GM23248 (cell line): ENCODE data around the gene MRPS2. TPM values are rescaled to one million over a fixed set of nuclear protein-coding genes. Genes with fewer than 3 reads are reported as not detected.

Source experiments
- DNase-seq: peaks from one replicate; pipeline ENCODE4 v3.0.0-alpha.2; 2015
- H2AFZ ChIP-seq: fragments of 200-600 bp; sonication (generic); 2 replicates; pipeline ENCODE4 v1.6.1; 2016; ENCODE audit warnings: antibody characterized with exemption
- H3F3A ChIP-seq: fragments of 200-600 bp; sonication (generic); 2 replicates; pipeline ENCODE4 v1.6.1; 2016; ENCODE audit warnings: mild to moderate bottlenecking, antibody characterized with exemption, mixed run types; ENCODE audit not compliant: insufficient read depth
- H3K27ac ChIP-seq: fragments of 200-600 bp; sonication (generic); 2 replicates; pipeline ENCODE4 v1.5.1; 2016; ENCODE audit warnings: mild to moderate bottlenecking
- H3K27me3 ChIP-seq: fragments of 200-600 bp; sonication (generic); replicated peaks from 2 replicates; pipeline ENCODE4 v1.6.1; 2016; ENCODE audit warnings: mild to moderate bottlenecking; ENCODE audit not compliant: insufficient read depth
- H3K36me3 ChIP-seq: fragments of 200-600 bp; sonication (generic); 2 replicates; pipeline ENCODE4 v1.6.1; 2016; ENCODE audit warnings: low read depth, mild to moderate bottlenecking
- H3K4me1 ChIP-seq: fragments of 200-600 bp; sonication (generic); 2 replicates; pipeline ENCODE4 v1.6.1; 2016; ENCODE audit warnings: mild to moderate bottlenecking; ENCODE audit not compliant: insufficient read depth
- H3K4me2 ChIP-seq: fragments of 200-600 bp; sonication (generic); one replicate; pipeline ENCODE4 v1.6.1; 2016; ENCODE audit warnings: mild to moderate bottlenecking; ENCODE audit not compliant: unreplicated experiment
- H3K4me3 ChIP-seq: fragments of 200-600 bp; sonication (generic); 2 replicates; pipeline ENCODE4 v1.5.1; 2016; ENCODE audit warnings: mild to moderate bottlenecking
- H3K79me2 ChIP-seq: fragments of 200-600 bp; sonication (generic); 2 replicates; pipeline ENCODE4 v1.6.1; 2016; ENCODE audit warnings: mild to moderate bottlenecking; ENCODE audit not compliant: insufficient read depth
- H3K9ac ChIP-seq: fragments of 200-600 bp; sonication (generic); 2 replicates; pipeline ENCODE4 v1.6.1; 2016; ENCODE audit warnings: mild to moderate bottlenecking
- H3K9me2 ChIP-seq: fragments of 200-600 bp; sonication (generic); 2 replicates; pipeline ENCODE4 v1.6.1; 2016; ENCODE audit warnings: mixed run types, mild to moderate bottlenecking, moderate library complexity; ENCODE audit not compliant: insufficient read depth
- H3K9me3 ChIP-seq: fragments of 200-600 bp; sonication (generic); one replicate; pipeline ENCODE4 v1.6.1; 2017; ENCODE audit warnings: low read depth
- H4K20me1 ChIP-seq: fragments of 200-600 bp; sonication (generic); 2 replicates; pipeline ENCODE4 v1.6.0; 2016; ENCODE audit not compliant: insufficient read depth
- EZH2 ChIP-seq: fragments of 200-600 bp; sonication (generic); IDR thresholded peaks from 2 replicates; pipeline ENCODE4 v1.6.1; 2018; ENCODE audit warnings: antibody characterized with exemption, mild to moderate bottlenecking; ENCODE audit not compliant: insufficient read depth, poor library complexity, severe bottlenecking
- EZH2phosphoT487 ChIP-seq: fragments of 200-600 bp; sonication (generic); IDR thresholded peaks from 2 replicates; pipeline ENCODE4 v1.6.1; 2018; ENCODE audit warnings: antibody characterized with exemption, moderate library complexity, mild to moderate bottlenecking, low read depth; ENCODE audit not compliant: insufficient read depth
- WGBS, 2 experiments: methylation state at CpG; one replicate each; pipeline ENCODE4 v1.1.6; 2015 to 2017; ENCODE audit warnings: low lambda C conversion rate in 2 of 2, low coverage in 1 of 2; ENCODE audit errors: missing lambda C conversion rate in 2 of 2; 5-methylcytosine and 5-hydroxymethylcytosine counted together
- in situ Hi-C: fragments of 300-500 bp; cut with MboI; formaldehyde crosslinking; loops from 2 replicates; pipeline ENCODE4 v1.15.0; 2020
- polyA plus RNA-seq: library from polyadenylated mRNA; unstranded; fragments of >200 nt; fragmentation: Nextera tagmentation; extraction: Ambion mirVana; gene quantifications from 2 replicates; pipeline ENCODE4 v1.2.1, GENCODE V29; 2016
- total RNA-seq: library from RNA; depleted of rRNA; stranded (reverse); fragments of >200 nt; shearing (Covaris generic); gene quantifications from 2 replicates; pipeline ENCODE4 v1.2.3, GENCODE V29; 2014

MRPS2 gene
- total and polyA plus RNA-seq, 2 experiments from 2014 or later = 45.3 to 51.7 TPM

DNA sequence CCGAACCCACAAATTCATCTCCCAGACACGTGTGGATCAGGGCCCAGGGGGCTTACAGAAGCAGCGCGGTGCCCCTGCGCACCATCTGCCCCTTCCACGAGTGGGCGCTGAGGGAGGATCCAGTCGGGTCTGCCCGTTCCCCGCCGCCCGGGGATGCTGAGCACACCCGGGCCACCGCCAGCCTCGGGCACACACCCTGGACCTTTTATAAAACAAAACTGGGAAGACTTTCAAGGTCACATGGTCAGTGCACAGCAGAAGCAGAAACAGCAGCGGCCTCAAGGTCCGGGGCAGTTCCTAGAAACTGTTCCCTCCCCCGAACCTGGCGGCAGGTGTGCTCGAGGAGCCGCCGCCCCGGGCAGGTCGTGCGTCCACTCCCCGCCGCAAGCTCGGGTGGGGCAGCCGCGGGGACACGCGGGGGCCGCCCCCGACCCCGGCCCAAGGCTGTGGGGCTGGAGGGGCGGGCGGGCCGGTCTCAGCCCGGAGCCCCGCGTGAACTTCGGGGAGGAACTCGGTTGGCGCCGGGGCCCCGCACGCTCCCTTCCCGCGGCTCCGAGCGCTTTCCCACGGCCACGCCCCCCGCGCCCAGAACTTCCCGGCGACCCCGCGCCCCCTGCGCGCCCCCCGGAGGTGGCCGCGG is 21.5 kb upstream of the MRPS2 start:
- H4K20me1 ChIP-seq = no peaks in the 10 kb centered on the region
- H2AFZ ChIP-seq = peak overlapping the region; percentile 51
- TF ChIP-seq EZH2 (no peak), EZH2phosphoT487 (no peak)
- H3K4me2 ChIP-seq = peak overlapping the region; percentile 83
- H3K9me3 ChIP-seq = no peaks in the 10 kb centered on the region
- H3K79me2 ChIP-seq = peaks cover 20% of the 10 kb centered on the region
- peaks cover 11% of the 10 kb centered on the region for H3K4me1 ChIP-seq
- H3F3A ChIP-seq = peaks cover 13% of the 10 kb centered on the region; the same call in 1 of the 2 replicates
- 4 to 8% methylated on average over 35 to 43 of the region's 64 CpGs for WGBS, 2 experiments
- H3K36me3 ChIP-seq = no peaks in the 10 kb centered on the region
- DNase-seq = peak; percentile 66
- H3K9me2 ChIP-seq = no peaks in the 10 kb centered on the region
- no peak overlapping the region for H3K27ac ChIP-seq
- H3K4me3 ChIP-seq = peak overlapping the region; percentile 65
- H3K9ac ChIP-seq = peak overlapping the region; percentile 30; the same call in 1 of the 2 replicates
- in situ Hi-C loops = no loop called here
- no peaks in the 10 kb centered on the region for H3K27me3 ChIP-seq

DNA sequence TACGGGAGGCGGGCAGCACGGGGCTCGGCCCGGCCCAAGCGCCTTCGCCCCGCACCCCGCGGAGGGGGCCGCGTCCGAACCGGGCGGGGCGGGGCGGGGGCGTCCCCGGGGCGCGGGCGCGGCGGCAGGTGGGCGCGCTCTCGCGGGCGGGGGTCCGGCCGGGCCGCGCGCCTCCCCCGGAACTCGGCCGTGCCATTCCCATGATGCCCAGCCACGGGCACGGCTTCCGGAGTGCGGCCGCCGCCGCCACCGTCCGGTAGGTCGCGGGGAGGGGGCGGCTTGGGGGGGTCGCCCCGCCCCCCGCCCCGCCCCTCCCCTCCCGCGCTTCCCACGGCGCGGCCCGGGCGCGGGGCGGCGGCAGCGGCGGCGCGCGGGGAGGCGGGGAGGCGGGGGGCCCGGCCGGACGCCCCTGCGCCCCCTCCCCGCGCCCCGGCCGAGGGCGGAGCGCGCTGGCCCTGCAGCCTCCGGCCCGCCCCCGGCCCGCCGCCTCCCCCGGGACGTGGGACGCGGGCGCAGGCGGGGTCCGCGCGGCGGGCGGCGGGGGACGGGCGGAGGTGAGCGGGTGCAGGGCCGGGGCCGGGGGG is 20.9 kb upstream of the MRPS2 start, which contains the start of gene PPP1R26:
Gene PPP1R26, plus strand, starts transcription at position 314 of the 584 bp plus-strand sequence. CDS start 4,729 bp downstream, outside the sequence.
- no peaks in the 10 kb centered on the region for H3K9me2 ChIP-seq
- H3K4me3 ChIP-seq = peak within 1 kb of the TSS; percentile 80
- no peak within 1 kb of the TSS for H3K27ac ChIP-seq
- H3K9me3 ChIP-seq = no peaks in the 10 kb centered on the region
- peak within 1 kb of the TSS; percentile 83 for H3K4me2 ChIP-seq
- H3K9ac ChIP-seq = peak within 1 kb of the TSS; percentile 76
- H3K4me1 ChIP-seq = peaks cover 11% of the 10 kb centered on the region
- H3K36me3 ChIP-seq = no peaks in the 10 kb centered on the region
- WGBS, 2 experiments = 3% methylated on average over 79 of the region's 103 CpGs; no CpG with 5 or more reads in 1 of the 2 experiments
- in situ Hi-C loops = no loop called here
- peaks cover 20% of the 10 kb centered on the region for H3K79me2 ChIP-seq
- TF ChIP-seq EZH2 = no peak
- no peak for TF ChIP-seq EZH2phosphoT487
- no peaks in the 10 kb centered on the region for H4K20me1 ChIP-seq
- H3K27me3 ChIP-seq = no peaks in the 10 kb centered on the region
- peak; percentile 24 for DNase-seq
- H2AFZ ChIP-seq = peak within 1 kb of the TSS; percentile 83
- H3F3A ChIP-seq = peaks cover 13% of the 10 kb centered on the region; the same call in 1 of the 2 replicates

DNA sequence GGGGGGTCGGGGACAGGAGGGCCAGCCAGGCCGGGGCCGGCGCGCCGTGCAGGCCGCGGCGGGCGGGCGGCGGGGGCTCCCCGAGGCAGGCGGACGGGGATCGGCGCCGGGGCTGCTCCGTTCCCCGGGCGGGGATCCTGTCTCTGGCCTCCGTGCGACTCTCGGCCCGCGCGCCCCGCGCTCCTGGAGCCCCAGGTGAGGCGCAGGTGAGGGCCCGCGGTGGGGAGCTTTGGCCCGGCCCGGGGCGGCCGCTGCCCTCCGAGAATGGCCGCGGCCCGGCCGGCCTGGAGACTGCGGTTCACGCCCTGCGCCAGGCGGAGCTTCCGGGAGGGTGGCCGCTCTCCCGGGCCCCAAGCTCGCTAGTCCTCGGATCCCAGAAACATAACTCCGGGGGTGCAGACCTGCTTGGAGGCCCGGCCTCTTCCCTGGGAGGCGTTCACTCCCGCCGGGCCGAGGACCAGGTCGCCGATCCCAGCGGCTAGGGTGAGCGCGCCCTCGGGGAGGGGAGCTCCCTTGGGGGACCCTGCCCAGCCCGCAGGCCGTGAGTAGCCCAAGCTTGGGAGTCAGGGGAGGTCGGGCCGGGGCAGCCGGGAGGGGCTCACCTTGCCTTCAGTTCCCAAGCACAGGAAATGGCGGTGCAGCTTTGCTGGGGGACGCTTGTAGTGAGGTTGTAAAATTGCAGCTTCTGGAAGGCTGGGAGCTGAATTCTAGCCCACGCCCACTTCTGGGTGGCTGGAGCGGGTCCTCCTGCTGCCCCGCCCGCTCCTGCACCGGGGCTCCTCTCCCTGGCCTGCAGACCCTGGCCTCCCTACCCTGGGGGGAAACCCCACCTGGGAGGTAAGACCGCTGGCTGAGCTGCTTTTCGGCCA is 20.2 kb upstream of the MRPS2 start:
- Histone ChIP-seq H3K9ac (peak overlapping the region; percentile 76), H3K4me2 (peak overlapping the region; percentile 76), H4K20me1 (no peaks in the 10 kb centered on the region), H3K27me3 (no peaks in the 10 kb centered on the region), H3K9me2 (no peaks in the 10 kb centered on the region), H3K27ac (no peak overlapping the region), H3K4me3 (peak overlapping the region; percentile 80), H3K9me3 (no peaks in the 10 kb centered on the region), H2AFZ (peak overlapping the region; percentile 83), H3K4me1 (peaks cover 11% of the 10 kb centered on the region), H3K79me2 (peaks cover 20% of the 10 kb centered on the region), H3F3A (peaks cover 13% of the 10 kb centered on the region; the same call in 1 of the 2 replicates), H3K36me3 (no peaks in the 10 kb centered on the region; the same call in 1 of the 2 replicates)
- peak; percentile 73 for DNase-seq
- TF ChIP-seq EZH2 (no peak), EZH2phosphoT487 (no peak)
- WGBS, 2 experiments = 3 to 5% methylated on average over 43 to 69 of the region's 76 CpGs
- in situ Hi-C loops = no loop called here

DNA sequence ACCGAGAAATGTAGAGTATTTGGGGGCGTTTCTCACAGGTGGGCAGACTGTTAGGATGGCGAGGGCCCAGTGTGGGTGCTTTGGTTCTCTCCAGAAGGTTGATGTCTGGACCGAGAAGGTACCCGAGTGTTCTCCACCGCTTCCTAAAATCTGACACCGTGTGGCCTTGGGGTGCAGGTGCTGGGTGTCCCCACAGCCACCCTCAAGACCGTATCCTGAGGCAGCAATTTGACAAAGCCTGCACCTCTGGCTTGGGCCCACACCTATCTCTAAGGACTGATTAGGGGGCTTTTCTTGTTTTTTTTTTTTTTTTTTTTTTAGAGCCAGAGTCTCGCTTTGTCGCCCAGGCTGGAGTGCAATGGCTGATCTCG is 19.6 kb upstream of the MRPS2 start:
- Histone ChIP-seq H3K27ac (no peak overlapping the region), H3K4me1 (peaks cover 11% of the 10 kb centered on the region), H2AFZ (peak overlapping the region; percentile 83), H3K9me3 (no peaks in the 10 kb centered on the region), H3F3A (peaks cover 13% of the 10 kb centered on the region; the same call in 1 of the 2 replicates), H3K4me3 (peak overlapping the region; percentile 80), H3K36me3 (no peaks in the 10 kb centered on the region; the same call in 1 of the 2 replicates), H3K9me2 (no peaks in the 10 kb centered on the region), H3K9ac (peak overlapping the region; percentile 76), H3K27me3 (no peaks in the 10 kb centered on the region), H3K79me2 (peaks cover 20% of the 10 kb centered on the region), H4K20me1 (no peaks in the 10 kb centered on the region), H3K4me2 (peak overlapping the region; percentile 76)
- DNase-seq = no peak
- in situ Hi-C loops = no loop called here
- TF ChIP-seq EZH2phosphoT487 = no peak
- no peak for TF ChIP-seq EZH2
- WGBS, 2 experiments = 82 to 85% methylated on average over 11 of the region's 11 CpGs
